AG08395 (cell line): ENCODE results near the gene ZNF516.
A peak's percentile ranks its signal among the peaks of the same experiment; 100 is the strongest.

Experiments used
- DNase-seq: peaks from one replicate; pipeline ENCODE4 v3.0.0; 2012; ENCODE audit warnings: mixed read lengths, low spot score

The ZNF516 gene

GRCh38 chr18:76421685-76422078 is 73.4 kb downstream of the ZNF516 start:
- DNase-seq = no peak

- DNase-seq = no peak
These were observed 74.0 kb downstream of the ZNF516 start for GRCh38 chr18:76420898-76421684.

GRCh38 chr18:76419811-76420210 is 75.2 kb downstream of the ZNF516 start:
- DNase-seq = no peak

GRCh38 chr18:76416911-76417310 is 78.1 kb downstream of the ZNF516 start:
- peak; percentile 66 for DNase-seq

- no peak for DNase-seq
These were observed 80.0 kb downstream of the ZNF516 start for GRCh38 chr18:76414936-76415621.

- DNase-seq = peak; percentile 78
These were observed 82.0 kb downstream of the ZNF516 start for GRCh38 chr18:76412818-76413565.

- DNase-seq = peak; percentile 75
These were observed 82.8 kb downstream of the ZNF516 start for GRCh38 chr18:76412010-76412817.

GRCh38 chr18:76410660-76411417 is 84.2 kb downstream of the ZNF516 start:
- no peak for DNase-seq

GRCh38 chr18:76410033-76410432 is 85.0 kb downstream of the ZNF516 start:
- no peak for DNase-seq

GRCh38 chr18:76408480-76409067 is 86.5 kb downstream of the ZNF516 start:
- no peak for DNase-seq

- DNase-seq = no peak
These were observed 87.4 kb downstream of the ZNF516 start for GRCh38 chr18:76407681-76408080.

- DNase-seq = no peak
These were observed 88.3 kb downstream of the ZNF516 start for GRCh38 chr18:76406791-76407190.

GRCh38 chr18:76405681-76406356 is 89.2 kb downstream of the ZNF516 start:
- peak; percentile 43 for DNase-seq

- no peak for DNase-seq
These were observed 89.8 kb downstream of the ZNF516 start for GRCh38 chr18:76405280-76405679.

GRCh38 chr18:76404345-76404831 is 90.7 kb downstream of the ZNF516 start:
- DNase-seq = no peak

GRCh38 chr18:76402026-76402990 is 92.7 kb downstream of the ZNF516 start:
- DNase-seq = no peak

- no peak for DNase-seq
These were observed 93.5 kb downstream of the ZNF516 start for GRCh38 chr18:76401498-76401897.

GRCh38 chr18:76399613-76400391 is 95.2 kb downstream of the ZNF516 start:
- no peak for DNase-seq
